HG03280 (cell line): ENCODE data around the gene HOXB3.

ENCODE experiments used
- ATAC-seq: cut with Tn5 transposase; IDR thresholded peaks from one replicate; pipeline ENCODE4 v1.9.1; 2021; ENCODE audit warnings: mild to moderate bottlenecking, moderate library complexity; ENCODE audit not compliant: unreplicated experiment

The HOXB3 gene

DNA sequence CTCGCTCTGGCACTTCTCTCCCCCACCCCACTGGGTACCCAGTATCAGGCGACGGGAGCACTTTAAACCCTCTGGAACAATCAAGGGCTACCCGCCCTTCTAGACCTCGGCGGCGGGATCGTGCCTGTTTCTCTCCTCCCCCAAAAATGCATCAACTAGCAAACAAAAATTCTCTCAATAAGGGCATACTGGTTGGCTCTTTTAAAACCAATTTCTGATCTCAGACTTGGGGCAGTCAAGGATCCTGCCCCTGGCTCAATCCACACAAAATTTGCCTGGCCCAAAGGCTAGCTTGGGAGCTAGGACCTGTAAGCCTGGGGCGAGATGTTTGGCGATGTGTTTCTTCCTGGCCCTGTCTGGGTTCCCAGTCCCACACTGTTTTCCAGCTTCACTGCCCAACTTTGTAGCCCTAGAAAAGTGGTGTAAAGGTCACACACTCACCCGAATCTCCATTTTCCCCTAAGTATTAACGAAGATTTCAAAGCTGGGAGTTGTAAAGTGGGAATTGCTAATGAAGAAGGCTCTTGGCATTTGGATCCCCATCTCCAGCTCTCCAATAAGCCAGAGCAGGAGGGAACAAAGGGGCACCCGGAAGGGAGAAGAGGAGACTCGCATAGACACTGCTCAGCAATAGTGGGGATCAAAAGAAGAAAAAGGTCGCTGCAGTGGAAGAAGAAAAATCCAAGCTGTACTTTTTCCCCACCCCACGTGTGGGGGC lies 30.8 kb downstream of the HOXB3 start:
- no peak for ATAC-seq

GRCh38 chr17:48558831-48559121 lies 31.3 kb downstream of the HOXB3 start:
- no peak for ATAC-seq

- ATAC-seq: no peak
These were observed 31.8 kb downstream of the HOXB3 start for GRCh38 chr17:48558057-48558830.

- no peak for ATAC-seq
These were observed 33.3 kb downstream of the HOXB3 start for GRCh38 chr17:48556576-48557401.

GRCh38 chr17:48556229-48556575 lies 33.8 kb downstream of the HOXB3 start:
- ATAC-seq: no peak

DNA sequence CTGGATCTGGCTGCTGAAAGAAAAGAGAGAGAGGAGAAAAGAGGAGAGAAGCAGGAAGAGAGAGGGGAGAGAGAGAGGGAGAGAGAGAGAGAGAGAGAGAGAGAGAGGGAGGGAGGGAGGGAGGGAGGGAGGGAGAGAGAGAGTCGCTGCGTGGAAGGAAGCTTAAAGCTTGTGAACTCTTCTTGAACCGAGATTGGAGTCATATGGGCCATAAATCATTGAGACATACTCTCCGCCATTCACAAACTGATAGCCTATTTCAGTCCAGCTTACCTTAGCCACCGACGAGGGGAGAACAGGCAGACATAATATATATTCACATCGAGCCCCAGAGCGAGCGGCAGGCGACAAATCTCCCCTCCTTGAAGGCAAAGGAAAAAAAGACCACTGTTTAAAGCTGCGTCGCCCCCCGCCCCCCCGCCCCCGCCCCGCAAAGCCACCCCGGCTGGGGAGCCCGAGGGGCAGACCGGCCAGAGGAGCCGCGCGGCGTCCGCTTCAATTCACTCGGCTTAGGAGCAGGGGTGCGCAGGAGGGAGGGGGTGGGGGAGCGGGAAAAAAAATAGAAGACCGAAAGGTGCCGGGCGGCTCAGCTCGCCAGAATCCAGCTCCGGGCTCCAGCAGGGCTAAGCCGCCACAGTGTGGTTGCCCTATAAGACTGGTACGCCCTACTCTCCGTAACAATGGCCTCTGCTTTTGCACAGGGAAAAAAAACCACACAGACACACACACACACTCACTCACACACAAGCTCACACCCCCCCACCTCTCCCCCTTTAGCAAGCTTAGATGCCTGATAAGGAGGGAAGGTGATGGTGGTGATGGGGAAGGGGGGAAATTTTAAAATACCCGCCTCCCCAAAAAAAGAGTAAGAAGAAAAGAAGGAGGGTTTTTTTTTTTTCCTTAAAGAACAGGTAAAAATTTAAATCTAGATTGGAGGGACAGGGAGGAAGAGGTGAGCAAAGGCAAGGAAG lies 34.5 kb downstream of the HOXB3 start:
- ATAC-seq: no peak

GRCh38 chr17:48554412-48555257 lies 35.4 kb downstream of the HOXB3 start:
- no peak for ATAC-seq

DNA sequence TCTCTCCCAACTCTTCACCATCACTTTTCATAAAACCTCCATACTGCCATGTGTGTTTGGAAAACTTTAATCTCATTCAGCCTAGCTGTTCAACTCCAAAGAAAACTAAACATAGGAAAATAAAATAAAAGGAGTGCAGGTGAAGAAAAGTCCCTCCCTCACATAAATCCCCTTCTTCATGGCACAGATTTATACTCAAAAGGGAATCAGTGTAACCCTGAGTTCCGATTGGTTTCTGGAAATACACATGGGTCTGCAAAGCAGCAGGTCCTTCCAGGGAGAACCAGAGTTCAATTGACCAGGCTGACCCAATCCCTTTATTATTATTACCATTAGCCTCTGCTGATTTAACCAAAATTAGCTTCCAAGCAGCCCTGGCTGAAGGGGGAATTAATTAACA lies 36.2 kb downstream of the HOXB3 start:
- no peak for ATAC-seq

DNA sequence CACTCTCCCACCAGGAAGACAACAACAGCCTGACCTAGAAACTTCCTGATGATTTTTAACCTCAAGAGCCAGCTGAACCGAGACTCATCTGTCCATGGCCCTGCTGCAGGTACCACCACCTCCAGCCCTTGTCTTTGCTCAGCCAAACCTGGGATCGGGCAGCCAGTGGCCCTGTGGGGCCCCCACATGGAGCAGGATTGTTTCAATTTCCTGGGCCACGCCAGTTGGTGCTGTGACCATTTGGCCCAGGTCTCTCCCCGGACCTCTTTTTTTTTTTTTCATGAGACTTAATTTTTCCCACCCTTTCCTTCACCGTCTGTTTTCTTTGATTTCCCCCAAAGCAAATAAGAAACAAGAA lies 36.9 kb downstream of the HOXB3 start:
- ATAC-seq: no peak

- ATAC-seq: no peak
These were observed 37.4 kb downstream of the HOXB3 start for GRCh38 chr17:48552466-48553189.

- ATAC-seq: no peak
These were observed 38.2 kb downstream of the HOXB3 start for GRCh38 chr17:48551596-48552465.

GRCh38 chr17:48551214-48551555 lies 38.9 kb downstream of the HOXB3 start:
- ATAC-seq: no peak

DNA sequence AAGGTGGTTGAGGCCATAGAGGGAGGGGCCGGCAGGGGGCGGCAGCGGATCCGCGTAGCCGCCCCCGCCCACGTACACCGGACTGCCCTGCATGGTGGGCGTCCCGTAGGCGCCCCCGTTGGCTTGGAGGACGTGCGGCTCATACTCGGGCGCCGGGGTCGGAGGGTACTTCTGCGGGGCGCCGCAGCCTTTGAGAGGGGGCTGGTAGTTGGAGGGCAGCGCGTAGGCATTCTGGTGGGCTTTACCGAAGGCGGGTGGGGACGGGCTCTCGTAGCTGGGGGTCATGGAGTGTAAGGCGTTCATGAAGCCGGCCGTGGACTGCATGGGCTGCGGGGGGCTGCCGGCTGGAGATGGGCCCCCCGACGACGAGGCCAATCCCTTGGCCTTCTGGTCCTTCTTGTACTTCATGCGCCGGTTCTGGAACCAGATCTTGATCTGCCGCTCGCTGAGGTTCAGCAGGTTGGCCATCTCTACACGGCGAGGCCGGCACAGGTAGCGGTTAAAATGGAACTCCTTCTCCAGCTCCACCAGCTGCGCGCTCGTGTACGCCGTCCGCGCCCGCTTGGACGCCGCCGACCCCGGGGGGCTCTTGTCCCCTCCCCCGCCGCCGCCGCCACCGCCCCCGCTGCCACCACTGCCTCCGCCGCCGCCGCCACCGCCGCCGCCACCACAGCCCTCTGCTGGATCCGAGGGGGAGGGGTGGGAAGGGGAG lies 39.4 kb downstream of the HOXB3 start:
- no peak for ATAC-seq

GRCh38 chr17:48549914-48550501 lies 40.0 kb downstream of the HOXB3 start:
- ATAC-seq: no peak

- no peak for ATAC-seq
These were observed 40.8 kb downstream of the HOXB3 start for GRCh38 chr17:48549281-48549630.

DNA sequence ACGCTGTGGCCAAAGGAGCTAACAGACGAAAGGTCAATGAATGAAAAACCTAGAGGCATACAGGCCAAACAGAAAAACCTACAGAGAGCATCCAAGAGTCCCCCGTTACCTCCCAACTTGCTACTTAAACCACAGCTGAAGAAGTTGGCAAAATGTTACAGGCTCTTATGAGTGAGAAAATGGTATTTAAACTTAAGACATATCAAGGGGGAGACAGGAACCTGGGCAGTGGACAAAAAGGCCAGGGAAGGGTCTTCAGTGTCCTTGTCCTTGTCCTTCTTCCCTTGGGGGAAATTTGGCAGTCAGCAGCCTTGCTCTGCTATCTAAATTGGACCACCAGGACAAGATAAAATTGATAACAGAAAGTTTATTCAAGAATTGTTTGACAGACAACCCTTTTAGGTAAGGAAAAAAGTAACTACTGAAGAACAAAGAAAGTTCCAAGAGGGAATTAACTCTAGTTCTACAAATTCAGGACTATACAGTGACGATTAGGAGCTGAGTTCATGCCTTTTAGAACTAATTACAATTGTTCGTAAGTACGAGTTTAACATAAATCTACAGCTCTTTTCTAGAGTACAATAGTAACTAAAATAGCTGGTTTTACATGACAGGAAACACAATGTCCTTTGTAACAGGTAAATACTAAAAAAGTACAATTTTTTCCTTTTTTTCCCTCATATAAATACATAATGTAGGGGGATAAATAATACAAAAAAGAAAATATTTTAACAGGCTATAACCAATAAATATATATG lies 41.3 kb downstream of the HOXB3 start:
- no peak for ATAC-seq
